SK-N-SH (cell line): Measurements from ENCODE around the gene ZNF20. TPM values are rescaled to one million over a fixed set of nuclear protein-coding genes. Genes with fewer than 3 reads are reported as not detected.
A peak's percentile ranks its signal among the peaks of the same experiment; 100 is the strongest.

Experiments used
- CTCF ChIA-PET: fragments of 300-600, 350-600 bp; formaldehyde crosslinking; extraction: SDS; loops from one replicate; lab custom pipeline; 2021; lab: Yijun Ruan, JAX
- POLR2A ChIA-PET: fragments of 350-600 bp; sonication (Branson Sonifier 250); formaldehyde crosslinking; extraction: SDS; loops from one replicate; lab custom pipeline; 2020; ENCODE audit warnings: antibody characterized with exemption, inconsistent platforms; lab: Yijun Ruan, JAX
- DNase-seq: peaks from one replicate; pipeline ENCODE4 v3.0.0; 2012
- H2AFZ ChIP-seq: fragments of 200-600 bp; sonication (generic); 2 replicates; pipeline ENCODE4 v1.8.1; 2016; ENCODE audit warnings: antibody characterized with exemption, mild to moderate bottlenecking, low read depth
- H3F3A ChIP-seq: fragments of 200-600 bp; sonication (generic); replicated peaks from 2 replicates; pipeline ENCODE3; 2016; ENCODE audit warnings: antibody characterized with exemption, mild to moderate bottlenecking; ENCODE audit not compliant: insufficient read depth
- H3K27ac ChIP-seq, 2 experiments: fragments of 200-500 bp in 1 of 2; fragments of 200-600 bp in 1 of 2; sonication (Bioruptor generic) in 1 of 2; sonication (generic), shearing (Covaris generic) in 1 of 2; 2 replicates each; pipeline versions ENCODE4 v1.5.1 to v1.6.1; 2014 to 2016; ENCODE audit warnings: low read depth in 2 of 2, inconsistent platforms in 1 of 2, low read length in 1 of 2, mild to moderate bottlenecking in 1 of 2, mixed read lengths in 1 of 2
- H3K27me3 ChIP-seq: fragments of 200-600 bp; sonication (generic), shearing (Covaris generic); 2 replicates; pipeline ENCODE4 v1.6.1; 2016; ENCODE audit warnings: mixed run types; ENCODE audit not compliant: insufficient read depth
- H3K36me3 ChIP-seq, 2 experiments: fragments of 200-500 bp in 1 of 2; fragments of 200-600 bp in 1 of 2; sonication (Bioruptor generic) in 1 of 2; sonication (generic) in 1 of 2; replicated peaks in 1 of 2; 2 replicates each; pipeline versions ENCODE3 to v1.5.1; 2014 to 2016; ENCODE audit warnings: low read length in 1 of 2, mild to moderate bottlenecking in 1 of 2; ENCODE audit not compliant: insufficient read depth in 2 of 2, control insufficient read depth in 1 of 2
- H3K4me1 ChIP-seq, 2 experiments: fragments of 200-500 bp in 1 of 2; fragments of 200-600 bp in 1 of 2; sonication (Bioruptor generic) in 1 of 2; sonication (generic), shearing (Covaris generic) in 1 of 2; 2 replicates each; pipeline versions ENCODE4 v1.5.1 to v1.6.1; 2014 to 2016; ENCODE audit warnings: low read depth in 1 of 2, low read length in 1 of 2, mixed run types in 1 of 2; ENCODE audit not compliant: insufficient read depth in 2 of 2, control insufficient read depth in 1 of 2
- H3K4me2 ChIP-seq: fragments of 200-600 bp; sonication (generic), shearing (Covaris generic); 2 replicates; pipeline ENCODE4 v1.6.1; 2017; ENCODE audit warnings: mixed run types
- H3K4me3 ChIP-seq, 2 experiments: fragments of 200-500 bp in 1 of 2; fragments of 200-600 bp in 1 of 2; sonication (Bioruptor generic) in 1 of 2; sonication (generic), shearing (Covaris generic) in 1 of 2; 2 replicates each; pipeline versions ENCODE4 v1.5.1 to v1.8.1; 2014 to 2016; ENCODE audit warnings: low read depth in 2 of 2, inconsistent platforms in 1 of 2, low read length in 1 of 2, mild to moderate bottlenecking in 1 of 2, mixed read lengths in 1 of 2, moderate library complexity in 1 of 2
- H3K79me2 ChIP-seq: fragments of 200-600 bp; sonication (generic); 2 replicates; pipeline ENCODE4 v1.8.1; 2017; ENCODE audit warnings: mild to moderate bottlenecking; ENCODE audit not compliant: insufficient read depth
- H3K9ac ChIP-seq: fragments of 200-600 bp; sonication (generic); 2 replicates; pipeline ENCODE4 v1.6.1; 2017; ENCODE audit warnings: mixed run types
- H3K9me2 ChIP-seq: fragments of 200-600 bp; sonication (generic); 2 replicates; pipeline ENCODE4 v1.6.1; 2017; ENCODE audit warnings: mixed run types
- H3K9me3 ChIP-seq: fragments of 200-600 bp; sonication (generic); 2 replicates; pipeline ENCODE4 v1.6.1; 2017; ENCODE audit warnings: mixed run types, mild to moderate bottlenecking, moderate library complexity
- H4K20me1 ChIP-seq: fragments of 200-600 bp; sonication (generic); 2 replicates; pipeline ENCODE4 v1.6.1; 2017; ENCODE audit warnings: mild to moderate bottlenecking, mixed run types; ENCODE audit not compliant: insufficient read depth
- CHD2 ChIP-seq: fragments of 150-350 bp; IDR thresholded peaks from 2 replicates; pipeline ENCODE4 v1.6.1; 2018; ENCODE audit warnings: low read length; ENCODE audit not compliant: partially characterized antibody
- EP300 ChIP-seq, 2 experiments: IDR thresholded peaks; 2 replicates each; pipeline versions ENCODE4 v1.4.0 to v1.6.1; 2012; ENCODE audit warnings: borderline replicate concordance in 1 of 2, low read depth in 1 of 2, low read length in 1 of 2
- EZH2phosphoT487 ChIP-seq: fragments of 200-600 bp; sonication (generic); IDR thresholded peaks from 2 replicates; pipeline ENCODE4 v1.6.1; 2017; ENCODE audit warnings: low read depth, mixed run types, mild to moderate bottlenecking, antibody characterized with exemption, moderate library complexity, borderline replicate concordance
- FOXM1 ChIP-seq: IDR thresholded peaks from 2 replicates; pipeline ENCODE4 v1.4.0; 2012; ENCODE audit warnings: low read depth, mild to moderate bottlenecking
- GABPA ChIP-seq: IDR thresholded peaks from 2 replicates; pipeline ENCODE4 v1.4.0; 2012; ENCODE audit warnings: low read depth, mild to moderate bottlenecking
- GATA2 ChIP-seq: sonication (generic); formaldehyde crosslinking; IDR thresholded peaks from 2 replicates; pipeline ENCODE4 v1.5.0; 2020; ENCODE audit warnings: mild to moderate bottlenecking, missing genetic modification reagents
- IRF3 ChIP-seq: fragments of 150-350 bp; IDR thresholded peaks from 2 replicates; pipeline ENCODE4 v1.6.1; 2016; ENCODE audit warnings: mild to moderate bottlenecking, low read depth, low read length
- MEF2A ChIP-seq: IDR thresholded peaks from 2 replicates; pipeline ENCODE4 v1.4.0; 2012; ENCODE audit warnings: low read depth, borderline replicate concordance
- MXI1 ChIP-seq: IDR thresholded peaks from 2 replicates; pipeline ENCODE4 v1.6.1; 2012; ENCODE audit warnings: mild to moderate bottlenecking, low read depth, low read length, improper control_type of control experiment
- POLR2AphosphoS5 ChIP-seq: IDR thresholded peaks from 2 replicates; pipeline ENCODE4 v1.6.1; 2012; ENCODE audit warnings: low read depth, low read length
- RAD21 ChIP-seq: IDR thresholded peaks from 2 replicates; pipeline ENCODE4 v1.6.1; 2012; ENCODE audit warnings: mild to moderate bottlenecking, low read length
- RCOR1 ChIP-seq: fragments of 150-350 bp; IDR thresholded peaks from 2 replicates; pipeline ENCODE4 v1.6.1; 2017; ENCODE audit warnings: antibody characterized with exemption, low read length
- REST ChIP-seq: IDR thresholded peaks from 2 replicates; pipeline ENCODE4 v1.6.1; 2012; ENCODE audit warnings: mild to moderate bottlenecking, low read depth, low read length, moderate library complexity
- RXRA ChIP-seq: IDR thresholded peaks from 2 replicates; pipeline ENCODE4 v1.4.0; 2012; ENCODE audit warnings: low read depth, mild to moderate bottlenecking, borderline replicate concordance
- SIN3A ChIP-seq: IDR thresholded peaks from 2 replicates; pipeline ENCODE4 v1.6.1; 2012; ENCODE audit warnings: low read depth, mild to moderate bottlenecking, low read length, moderate library complexity, borderline replicate concordance
- SMC3 ChIP-seq: IDR thresholded peaks from 2 replicates; pipeline ENCODE4 v1.6.1; 2012; ENCODE audit warnings: low read depth, low read length, improper control_type of control experiment
- TCF12 ChIP-seq: IDR thresholded peaks from 2 replicates; pipeline ENCODE4 v1.4.0; 2012
- TEAD4 ChIP-seq: IDR thresholded peaks from 2 replicates; pipeline ENCODE4 v1.4.0; 2012; ENCODE audit warnings: mild to moderate bottlenecking, borderline replicate concordance; ENCODE audit not compliant: insufficient read depth
- WGBS: methylation state at CpG from one replicate; pipeline ENCODE4 v1.1.6; 2017; ENCODE audit warnings: low lambda C conversion rate; 5-methylcytosine and 5-hydroxymethylcytosine counted together
- polyA plus RNA-seq, 3 experiments: library from polyadenylated mRNA; depleted of rRNA; stranded (reverse); fragments of >200 nt; gene quantifications; 2 replicates each; pipeline ENCODE4 v1.2.3, GENCODE V29; 2012
- TF ChIP-seq, protein P1 (sequence below): IDR thresholded peaks from 2 replicates; pipeline ENCODE4 v1.4.0; 2012; ENCODE audit warnings: low read depth, borderline replicate concordance
- TF ChIP-seq, protein P2 (sequence below): IDR thresholded peaks from 2 replicates; pipeline ENCODE4; 2012

ZNF20 gene
- polyA plus RNA-seq, 1 of the 3 experiments (the other 2 are of a cell fraction) = 1.8 TPM

DNA sequence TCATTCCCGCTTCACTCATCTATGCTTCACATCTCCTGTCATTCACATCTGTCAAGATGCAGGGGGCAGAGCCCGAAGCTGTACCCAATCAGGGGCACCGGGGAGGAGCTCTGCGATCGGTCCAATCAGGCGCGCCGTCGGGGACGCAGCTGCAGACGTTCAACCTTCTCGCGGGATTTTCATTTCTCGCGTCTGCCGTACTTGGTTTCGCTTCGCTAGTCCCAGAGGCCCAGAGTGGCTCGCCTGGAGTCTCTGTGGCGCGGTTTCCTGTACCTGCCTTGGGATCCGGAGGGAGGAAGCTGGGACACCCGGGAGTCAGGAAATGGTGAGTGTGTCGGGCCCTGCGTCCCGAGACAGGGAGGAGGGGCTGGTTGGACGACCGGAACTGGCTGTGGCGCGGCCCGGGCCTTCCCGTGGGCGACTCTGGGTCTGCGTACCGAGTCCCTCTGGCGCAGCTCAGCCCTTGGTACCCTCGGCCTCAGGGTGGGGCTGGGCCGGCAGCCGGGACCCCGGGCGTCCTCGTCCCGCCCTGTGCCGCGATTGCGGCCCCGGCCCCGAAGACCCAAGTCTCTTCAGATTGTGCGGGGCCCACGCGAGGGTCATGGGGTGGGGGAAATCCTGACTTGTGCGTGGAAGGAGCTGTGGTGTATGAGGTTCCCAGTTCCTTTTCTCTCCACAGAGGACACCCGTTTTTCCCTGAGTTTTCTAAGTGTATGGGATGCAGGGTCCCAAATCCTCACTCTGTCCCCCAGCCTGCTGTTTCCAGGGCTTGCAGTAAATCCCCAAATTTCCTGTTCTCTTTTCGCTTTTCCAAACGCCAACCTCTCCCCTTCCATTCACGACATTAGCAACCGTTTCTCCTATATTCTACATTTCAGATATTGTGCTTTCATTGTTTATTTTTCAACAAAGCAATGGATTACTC, 23.0 kb upstream of the ZNF20 start, which contains the start of gene ZNF136 (continued):
- TF ChIP-seq REST (0 out of 2 replicates have a peak, but pooled peaks have one; percentile 12), TEAD4 (no peak), RAD21 (no peak), POLR2AphosphoS5 (peak; percentile 92), SIN3A (peak; percentile 90; the same call in 1 of the 2 replicates), IRF3 (no peak), EZH2phosphoT487 (no peak), RCOR1 (no peak), EP300 (IDR thresholded peaks at IDR 0.05; ENCODE audit: borderline replicate concordance in 1 of 2, low read depth in 1 of 2, low read length in 1 of 2) (no peak)

DNA sequence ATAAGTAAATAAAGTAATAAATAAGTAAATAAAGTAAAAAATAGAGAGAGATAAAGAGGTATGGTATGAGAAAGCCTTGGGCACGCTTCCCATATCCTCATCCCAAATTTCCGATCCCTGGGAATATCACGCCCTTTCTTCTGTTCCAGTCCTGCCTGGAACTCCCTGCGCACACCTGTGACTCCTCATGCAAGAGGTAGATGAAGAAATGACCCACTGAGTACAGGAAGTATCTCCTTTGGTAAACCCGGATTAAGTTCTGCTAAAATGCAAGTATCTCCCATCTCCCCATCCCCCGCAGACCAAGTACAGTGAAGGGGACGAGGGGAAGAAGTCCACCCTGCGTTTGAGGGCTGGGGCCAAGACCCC, 22.3 kb upstream of the ZNF20 start:
- peak overlapping the region; percentile 91 to 98 for H3K4me3 ChIP-seq
- peaks cover 44% of the 10 kb centered on the region for H3K79me2 ChIP-seq
- H3K36me3 ChIP-seq = peaks cover 0 to 12% of the 10 kb centered on the region in 2 experiments
- peak overlapping the region; percentile 99 for H2AFZ ChIP-seq
- CTCF ChIA-PET = interaction anchor here (0.6 to 2.6 kb wide), 3 partner anchors 10 to 22 kb away, joined by 3 to 11 read pairs (median 4); partner anchors contain the start of gene ZNF20
- POLR2A ChIA-PET = interaction anchor here (0.7 to 1.6 kb wide), 4 partner anchors 127 to 278 kb away, joined by 3 to 7 read pairs (median 4); partner anchors contain the start of genes ZNF433, ZNF443 and ZNF563
- peak overlapping the region in 1 of 2 experiments; percentile 92; a peak in 1 of 4 replicates for H3K27ac ChIP-seq
- H3K9me3 ChIP-seq = no peaks in the 10 kb centered on the region
- H3K4me2 ChIP-seq = peak overlapping the region; percentile 87
- TF ChIP-seq TCF12 (no peak), RXRA (no peak), GATA2 (CRISPR knock-in tag) (no peak), GABPA (no peak), MXI1 (no peak), SIN3A (no peak), SMC3 (no peak), FOXM1 (no peak), MEF2A (no peak), CHD2 (no peak)
- TF ChIP-seq, protein P1, sequence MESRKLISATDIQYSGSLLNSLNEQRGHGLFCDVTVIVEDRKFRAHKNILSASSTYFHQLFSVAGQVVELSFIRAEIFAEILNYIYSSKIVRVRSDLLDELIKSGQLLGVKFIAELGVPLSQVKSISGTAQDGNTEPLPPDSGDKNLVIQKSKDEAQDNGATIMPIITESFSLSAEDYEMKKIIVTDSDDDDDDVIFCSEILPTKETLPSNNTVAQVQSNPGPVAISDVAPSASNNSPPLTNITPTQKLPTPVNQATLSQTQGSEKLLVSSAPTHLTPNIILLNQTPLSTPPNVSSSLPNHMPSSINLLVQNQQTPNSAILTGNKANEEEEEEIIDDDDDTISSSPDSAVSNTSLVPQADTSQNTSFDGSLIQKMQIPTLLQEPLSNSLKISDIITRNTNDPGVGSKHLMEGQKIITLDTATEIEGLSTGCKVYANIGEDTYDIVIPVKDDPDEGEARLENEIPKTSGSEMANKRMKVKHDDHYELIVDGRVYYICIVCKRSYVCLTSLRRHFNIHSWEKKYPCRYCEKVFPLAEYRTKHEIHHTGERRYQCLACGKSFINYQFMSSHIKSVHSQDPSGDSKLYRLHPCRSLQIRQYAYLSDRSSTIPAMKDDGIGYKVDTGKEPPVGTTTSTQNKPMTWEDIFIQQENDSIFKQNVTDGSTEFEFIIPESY = no peak
- TF ChIP-seq, protein P2, sequence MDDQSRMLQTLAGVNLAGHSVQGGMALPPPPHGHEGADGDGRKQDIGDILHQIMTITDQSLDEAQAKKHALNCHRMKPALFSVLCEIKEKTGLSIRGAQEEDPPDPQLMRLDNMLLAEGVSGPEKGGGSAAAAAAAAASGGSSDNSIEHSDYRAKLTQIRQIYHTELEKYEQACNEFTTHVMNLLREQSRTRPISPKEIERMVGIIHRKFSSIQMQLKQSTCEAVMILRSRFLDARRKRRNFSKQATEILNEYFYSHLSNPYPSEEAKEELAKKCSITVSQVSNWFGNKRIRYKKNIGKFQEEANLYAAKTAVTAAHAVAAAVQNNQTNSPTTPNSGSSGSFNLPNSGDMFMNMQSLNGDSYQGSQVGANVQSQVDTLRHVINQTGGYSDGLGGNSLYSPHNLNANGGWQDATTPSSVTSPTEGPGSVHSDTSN = no peak
- H3K27me3 ChIP-seq = no peaks in the 10 kb centered on the region
- peak overlapping the region; percentile 96; the same call in 1 of the 2 replicates for H3K9ac ChIP-seq
- DNase-seq = no peak
- no peaks in the 10 kb centered on the region for H3K9me2 ChIP-seq
- H4K20me1 ChIP-seq = 0 out of 2 replicates have a peak, but pooled peaks cover 3% of the 10 kb centered on the region
- peaks cover 7 to 11% of the 10 kb centered on the region in 2 experiments; a peak in 2 of 4 replicates for H3K4me1 ChIP-seq
- 5% methylated on average over 8 of the region's 8 CpGs for WGBS
- H3F3A ChIP-seq = peaks cover 14% of the 10 kb centered on the region
